ENCODE data around the gene GRM8.

- TF ChIP-seq, protein P1, sequence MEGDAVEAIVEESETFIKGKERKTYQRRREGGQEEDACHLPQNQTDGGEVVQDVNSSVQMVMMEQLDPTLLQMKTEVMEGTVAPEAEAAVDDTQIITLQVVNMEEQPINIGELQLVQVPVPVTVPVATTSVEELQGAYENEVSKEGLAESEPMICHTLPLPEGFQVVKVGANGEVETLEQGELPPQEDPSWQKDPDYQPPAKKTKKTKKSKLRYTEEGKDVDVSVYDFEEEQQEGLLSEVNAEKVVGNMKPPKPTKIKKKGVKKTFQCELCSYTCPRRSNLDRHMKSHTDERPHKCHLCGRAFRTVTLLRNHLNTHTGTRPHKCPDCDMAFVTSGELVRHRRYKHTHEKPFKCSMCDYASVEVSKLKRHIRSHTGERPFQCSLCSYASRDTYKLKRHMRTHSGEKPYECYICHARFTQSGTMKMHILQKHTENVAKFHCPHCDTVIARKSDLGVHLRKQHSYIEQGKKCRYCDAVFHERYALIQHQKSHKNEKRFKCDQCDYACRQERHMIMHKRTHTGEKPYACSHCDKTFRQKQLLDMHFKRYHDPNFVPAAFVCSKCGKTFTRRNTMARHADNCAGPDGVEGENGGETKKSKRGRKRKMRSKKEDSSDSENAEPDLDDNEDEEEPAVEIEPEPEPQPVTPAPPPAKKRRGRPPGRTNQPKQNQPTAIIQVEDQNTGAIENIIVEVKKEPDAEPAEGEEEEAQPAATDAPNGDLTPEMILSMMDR (IDR thresholded peaks at IDR 0.05; ENCODE audit: low read depth, low read length, missing input control) = no peak
- no peak for TF ChIP-seq REST (IDR thresholded peaks at IDR 0.05)
- no peak for TF ChIP-seq TAF1 (conservative IDR thresholded peaks at IDR 0.05)
- TF ChIP-seq, protein P2, sequence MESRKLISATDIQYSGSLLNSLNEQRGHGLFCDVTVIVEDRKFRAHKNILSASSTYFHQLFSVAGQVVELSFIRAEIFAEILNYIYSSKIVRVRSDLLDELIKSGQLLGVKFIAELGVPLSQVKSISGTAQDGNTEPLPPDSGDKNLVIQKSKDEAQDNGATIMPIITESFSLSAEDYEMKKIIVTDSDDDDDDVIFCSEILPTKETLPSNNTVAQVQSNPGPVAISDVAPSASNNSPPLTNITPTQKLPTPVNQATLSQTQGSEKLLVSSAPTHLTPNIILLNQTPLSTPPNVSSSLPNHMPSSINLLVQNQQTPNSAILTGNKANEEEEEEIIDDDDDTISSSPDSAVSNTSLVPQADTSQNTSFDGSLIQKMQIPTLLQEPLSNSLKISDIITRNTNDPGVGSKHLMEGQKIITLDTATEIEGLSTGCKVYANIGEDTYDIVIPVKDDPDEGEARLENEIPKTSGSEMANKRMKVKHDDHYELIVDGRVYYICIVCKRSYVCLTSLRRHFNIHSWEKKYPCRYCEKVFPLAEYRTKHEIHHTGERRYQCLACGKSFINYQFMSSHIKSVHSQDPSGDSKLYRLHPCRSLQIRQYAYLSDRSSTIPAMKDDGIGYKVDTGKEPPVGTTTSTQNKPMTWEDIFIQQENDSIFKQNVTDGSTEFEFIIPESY (IDR thresholded peaks at IDR 0.05) = no peak
- TF ChIP-seq RAD21 (IDR thresholded peaks at IDR 0.05) = no peak
- TF ChIP-seq YY1 (IDR thresholded peaks at IDR 0.05) = no peak
- TF ChIP-seq RXRA (IDR thresholded peaks at IDR 0.05) = no peak
- no peak for TF ChIP-seq SP1 (IDR thresholded peaks at IDR 0.05)
- no peak for TF ChIP-seq MAX (IDR thresholded peaks at IDR 0.05)
- TF ChIP-seq GABPA (IDR thresholded peaks at IDR 0.05 in 1 of 2, conservative IDR thresholded peaks at IDR 0.05 in 1 of 2) = no peak
- TF ChIP-seq EGR1 (IDR thresholded peaks at IDR 0.05; ENCODE audit: low read depth in 2 of 2) = no peak
- TF ChIP-seq, protein P3, sequence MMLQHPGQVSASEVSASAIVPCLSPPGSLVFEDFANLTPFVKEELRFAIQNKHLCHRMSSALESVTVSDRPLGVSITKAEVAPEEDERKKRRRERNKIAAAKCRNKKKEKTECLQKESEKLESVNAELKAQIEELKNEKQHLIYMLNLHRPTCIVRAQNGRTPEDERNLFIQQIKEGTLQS (IDR thresholded peaks at IDR 0.05) = no peak
- no peak for TF ChIP-seq JUND (IDR thresholded peaks at IDR 0.05)
- no peak for TF ChIP-seq FOXA1 (IDR thresholded peaks at IDR 0.05)
These were observed 753.3 kb downstream of the GRM8 start for GRCh38 chr7:126499481-126499880.
